Hepatocyte (in vitro differentiated cells): ENCODE results near the gene SH3PXD2A. TPM values are rescaled to one million over a fixed set of nuclear protein-coding genes. Genes with fewer than 3 reads are reported as not detected.

Source experiments
- DNase-seq: peaks from one replicate; pipeline ENCODE4 v3.0.0-alpha.2; 2016; ENCODE audit warnings: low spot score
- H2AFZ ChIP-seq: fragments of 200-600 bp; sonication (generic); 2 replicates; pipeline ENCODE4 v1.6.0; 2016; ENCODE audit warnings: antibody characterized with exemption, mild to moderate bottlenecking
- H3K27ac ChIP-seq: fragments of 200-600 bp; sonication (generic); 2 replicates; pipeline ENCODE4 v1.5.1; 2016; ENCODE audit warnings: mild to moderate bottlenecking
- H3K27me3 ChIP-seq: fragments of 200-600 bp; sonication (generic); 2 replicates; pipeline ENCODE4 v1.6.1; 2016
- H3K36me3 ChIP-seq: fragments of 200-600 bp; sonication (generic); replicated peaks from 2 replicates; pipeline ENCODE4 v1.5.1; 2016; ENCODE audit warnings: low read depth; ENCODE audit not compliant: insufficient read depth
- H3K4me1 ChIP-seq: fragments of 200-600 bp; sonication (generic); 2 replicates; pipeline ENCODE4 v1.5.1; 2016; ENCODE audit warnings: mild to moderate bottlenecking, moderate library complexity; ENCODE audit not compliant: insufficient read depth
- H3K4me2 ChIP-seq: fragments of 200-600 bp; sonication (generic); 2 replicates; pipeline ENCODE4 v1.6.0; 2016
- H3K4me3 ChIP-seq: fragments of 200-600 bp; sonication (generic); 2 replicates; pipeline ENCODE4 v1.5.1; 2016; ENCODE audit warnings: mild to moderate bottlenecking
- H3K79me2 ChIP-seq: fragments of 200-600 bp; sonication (generic); 2 replicates; pipeline ENCODE4 v1.6.0; 2017; ENCODE audit warnings: mild to moderate bottlenecking
- H3K9me2 ChIP-seq: fragments of 200-600 bp; sonication (generic); replicated peaks from 2 replicates; pipeline ENCODE4 v1.6.0; 2017; ENCODE audit warnings: mild to moderate bottlenecking; ENCODE audit not compliant: insufficient read depth
- H3K9me3 ChIP-seq: fragments of 200-600 bp; sonication (generic); 2 replicates; pipeline ENCODE4 v1.5.1; 2016; ENCODE audit warnings: low read depth, mild to moderate bottlenecking
- H4K20me1 ChIP-seq: fragments of 200-600 bp; sonication (generic); 2 replicates; pipeline ENCODE4 v1.6.0; 2016; ENCODE audit warnings: mild to moderate bottlenecking; ENCODE audit not compliant: insufficient read depth, poor library complexity, severe bottlenecking
- EZH2 ChIP-seq: fragments of 200-600 bp; sonication (generic); IDR thresholded peaks from 2 replicates; pipeline ENCODE4 v1.6.1; 2016; ENCODE audit warnings: antibody characterized with exemption, mild to moderate bottlenecking, borderline replicate concordance
- EZH2phosphoT487 ChIP-seq: fragments of 200-600 bp; sonication (generic); IDR thresholded peaks from one replicate; pipeline ENCODE4 v1.6.1; 2018; ENCODE audit warnings: antibody characterized with exemption, mild to moderate bottlenecking, low read depth, moderate library complexity; ENCODE audit not compliant: unreplicated experiment, severe bottlenecking
- WGBS: methylation state at CpG from one replicate; pipeline ENCODE4 v1.1.6; 2016; ENCODE audit warnings: low lambda C conversion rate; ENCODE audit errors: missing lambda C conversion rate; 5-methylcytosine and 5-hydroxymethylcytosine counted together
- polyA plus RNA-seq: library from polyadenylated mRNA; unstranded; fragments of >200 nt; fragmentation: Nextera tagmentation; extraction: Ambion mirVana; gene quantifications from 2 replicates; pipeline ENCODE4 v1.2.1, GENCODE V29; 2016
- total RNA-seq: library from RNA; depleted of rRNA; stranded (reverse); fragments of >200 nt; gene quantifications from 2 replicates; pipeline ENCODE4 v1.2.3, GENCODE V29; 2014
- TF ChIP-seq, protein P1 (sequence below): fragments of 200-600 bp; sonication (generic); IDR thresholded peaks from 2 replicates; pipeline ENCODE4 v1.5.1; 2016; ENCODE audit warnings: antibody characterized with exemption, mild to moderate bottlenecking; ENCODE audit not compliant: poor library complexity

Gene SH3PXD2A
- total and polyA plus RNA-seq, 2 experiments from 2014 or later: 8.4 to 13.6 TPM

DNA sequence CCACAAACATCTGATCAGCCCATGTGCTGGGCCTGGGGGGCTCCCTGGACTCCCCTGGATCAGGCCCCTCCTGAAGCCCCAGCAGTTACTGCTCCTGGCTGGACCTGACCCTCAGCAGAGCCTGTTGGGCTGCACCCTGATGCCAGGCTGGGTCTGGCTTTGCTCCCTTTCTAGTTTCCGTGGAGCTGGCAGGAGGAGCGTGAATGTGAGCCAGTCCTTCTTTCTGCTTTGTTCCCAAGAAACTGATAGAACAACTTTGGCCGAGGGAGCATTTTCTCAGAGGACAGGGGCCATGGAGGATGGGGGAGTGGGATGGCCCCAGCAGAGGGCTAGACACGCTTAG, 233.6 kb downstream of the SH3PXD2A start:
- H3K4me3 ChIP-seq: no peak overlapping the region
- H3K9me3 ChIP-seq: no peaks in the 10 kb centered on the region
- no peak for DNase-seq
- H3K79me2 ChIP-seq: no peaks in the 10 kb centered on the region
- H2AFZ ChIP-seq: no peak overlapping the region
- TF ChIP-seq EZH2 (no peak), EZH2phosphoT487 (no peak)
- TF ChIP-seq, protein P1, sequence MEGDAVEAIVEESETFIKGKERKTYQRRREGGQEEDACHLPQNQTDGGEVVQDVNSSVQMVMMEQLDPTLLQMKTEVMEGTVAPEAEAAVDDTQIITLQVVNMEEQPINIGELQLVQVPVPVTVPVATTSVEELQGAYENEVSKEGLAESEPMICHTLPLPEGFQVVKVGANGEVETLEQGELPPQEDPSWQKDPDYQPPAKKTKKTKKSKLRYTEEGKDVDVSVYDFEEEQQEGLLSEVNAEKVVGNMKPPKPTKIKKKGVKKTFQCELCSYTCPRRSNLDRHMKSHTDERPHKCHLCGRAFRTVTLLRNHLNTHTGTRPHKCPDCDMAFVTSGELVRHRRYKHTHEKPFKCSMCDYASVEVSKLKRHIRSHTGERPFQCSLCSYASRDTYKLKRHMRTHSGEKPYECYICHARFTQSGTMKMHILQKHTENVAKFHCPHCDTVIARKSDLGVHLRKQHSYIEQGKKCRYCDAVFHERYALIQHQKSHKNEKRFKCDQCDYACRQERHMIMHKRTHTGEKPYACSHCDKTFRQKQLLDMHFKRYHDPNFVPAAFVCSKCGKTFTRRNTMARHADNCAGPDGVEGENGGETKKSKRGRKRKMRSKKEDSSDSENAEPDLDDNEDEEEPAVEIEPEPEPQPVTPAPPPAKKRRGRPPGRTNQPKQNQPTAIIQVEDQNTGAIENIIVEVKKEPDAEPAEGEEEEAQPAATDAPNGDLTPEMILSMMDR: no peak
- no peaks in the 10 kb centered on the region for H3K9me2 ChIP-seq
- no peaks in the 10 kb centered on the region for H4K20me1 ChIP-seq
- H3K27me3 ChIP-seq: no peaks in the 10 kb centered on the region
- 94% methylated on average over 4 of the region's 4 CpGs for whole genome bisulfite sequencing
- no peaks in the 10 kb centered on the region for H3K36me3 ChIP-seq
- no peak overlapping the region for H3K27ac ChIP-seq
- peaks cover 9% of the 10 kb centered on the region for H3K4me1 ChIP-seq
- H3K4me2 ChIP-seq: no peak overlapping the region

DNA sequence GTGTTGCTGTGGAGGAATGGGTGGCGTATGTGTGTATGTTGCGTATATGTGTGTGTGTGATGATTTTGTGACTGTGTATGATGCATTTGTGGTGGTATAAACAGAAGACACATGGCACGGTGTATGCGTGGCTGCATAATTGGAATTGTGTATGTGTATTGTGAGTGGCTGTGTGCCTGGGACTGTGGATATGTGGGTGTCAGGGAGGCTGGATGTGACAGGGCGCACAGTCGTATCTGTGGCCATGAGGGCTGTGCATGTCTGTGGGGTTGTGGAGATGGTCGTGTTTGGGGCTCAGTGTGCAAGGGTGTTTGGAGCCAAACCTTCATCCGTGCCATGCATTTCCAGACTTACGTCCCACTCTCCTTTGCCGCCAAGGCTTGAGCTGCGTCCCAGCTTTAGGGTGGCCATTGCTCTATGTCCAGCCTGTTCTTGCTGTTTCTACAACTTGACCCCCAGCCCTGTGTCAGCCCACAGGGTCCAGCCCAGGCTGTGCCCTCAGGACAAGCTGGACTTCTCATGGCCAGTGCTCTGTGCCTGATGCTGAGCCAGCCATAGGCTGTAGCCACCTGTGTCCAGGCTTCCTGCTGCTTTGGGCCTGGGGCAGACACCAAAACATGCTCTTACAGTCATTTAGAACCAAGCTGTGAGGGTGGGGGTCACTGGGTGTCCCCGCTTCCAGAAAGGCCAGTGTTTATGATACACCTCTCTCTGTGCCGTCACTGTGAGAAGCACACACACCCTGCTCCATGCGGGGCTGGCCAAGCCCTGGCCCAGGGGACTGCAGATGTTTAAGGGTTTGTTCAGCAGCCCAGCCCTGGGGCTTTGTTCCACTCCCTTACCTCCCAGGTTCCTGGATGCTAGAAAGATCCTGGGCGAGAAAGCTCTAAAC, 234.2 kb downstream of the SH3PXD2A start:
- H3K36me3 ChIP-seq: no peaks in the 10 kb centered on the region
- WGBS: 95% methylated on average over 15 of the region's 15 CpGs

DNA sequence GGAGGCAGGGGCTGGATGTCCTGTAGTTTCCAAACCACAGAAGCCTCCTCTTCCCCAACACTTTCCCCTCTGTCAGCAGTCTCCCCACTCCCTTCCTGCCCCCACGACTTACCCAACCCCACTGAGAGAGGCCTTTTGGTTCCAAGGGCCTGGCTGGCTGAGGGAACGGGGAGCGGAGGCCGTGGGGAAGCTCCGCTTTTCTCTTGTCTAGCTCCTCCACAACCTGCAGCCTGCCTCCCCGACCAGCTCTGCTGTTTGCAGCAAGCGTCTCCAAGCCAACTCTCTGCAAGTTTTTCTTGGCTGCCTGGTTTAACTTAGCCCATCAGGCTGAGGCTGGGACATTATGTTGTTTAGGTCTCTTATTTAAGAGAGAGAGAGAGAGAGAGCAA, 235.0 kb downstream of the SH3PXD2A start:
- H3K36me3 ChIP-seq: no peaks in the 10 kb centered on the region
- no peaks in the 10 kb centered on the region for H3K9me3 ChIP-seq
- no peak overlapping the region for H3K4me3 ChIP-seq

More for the DNA sequence above, 234.2 kb downstream of the SH3PXD2A start:
- Histone ChIP-seq H3K4me2 (no peak overlapping the region), H3K27ac (no peak overlapping the region), H3K79me2 (no peaks in the 10 kb centered on the region), H4K20me1 (no peaks in the 10 kb centered on the region), H3K9me2 (no peaks in the 10 kb centered on the region), H3K4me3 (no peak overlapping the region), H2AFZ (no peak overlapping the region), H3K27me3 (no peaks in the 10 kb centered on the region), H3K9me3 (no peaks in the 10 kb centered on the region), H3K4me1 (peaks cover 14% of the 10 kb centered on the region)
- TF ChIP-seq, protein P1: no peak
- TF ChIP-seq EZH2phosphoT487 (no peak), EZH2 (no peak)
- DNase-seq: no peak

More for the DNA sequence above, 235.0 kb downstream of the SH3PXD2A start:
- 92% methylated on average over 7 of the region's 7 CpGs for WGBS
- DNase-seq: no peak
- no peaks in the 10 kb centered on the region for H3K27me3 ChIP-seq
- no peak overlapping the region for H3K27ac ChIP-seq
- H2AFZ ChIP-seq: no peak overlapping the region
- TF ChIP-seq, protein P1: no peak
- TF ChIP-seq EZH2 (no peak), EZH2phosphoT487 (no peak)
- no peaks in the 10 kb centered on the region for H3K9me2 ChIP-seq
- H3K4me2 ChIP-seq: no peak overlapping the region
- H3K79me2 ChIP-seq: no peaks in the 10 kb centered on the region
- H4K20me1 ChIP-seq: no peaks in the 10 kb centered on the region
- H3K4me1 ChIP-seq: peaks cover 21% of the 10 kb centered on the region
